RPMI8226 (cell line): ENCODE results near the gene EFNB1.

Experiments used
- DNase-seq: peaks from one replicate; pipeline ENCODE4 v3.0.0-alpha.2; 2015

The EFNB1 gene

GRCh38 chrX:68827848-68828624, 785 bp upstream of the EFNB1 start:
- DNase-seq = peak; percentile 75

- peak; percentile 29 for DNase-seq
Observed at GRCh38 chrX:68829582-68830418, 979 bp downstream of the EFNB1 start.

GRCh38 chrX:68830419-68831404, 1.9 kb downstream of the EFNB1 start:
- no peak for DNase-seq

- DNase-seq = no peak
Observed at GRCh38 chrX:68831405-68832100, 2.7 kb downstream of the EFNB1 start.

- peak; percentile 50 for DNase-seq
Observed at GRCh38 chrX:68832101-68832416, 3.2 kb downstream of the EFNB1 start.

GRCh38 chrX:68832516-68833447, 4.0 kb downstream of the EFNB1 start:
- DNase-seq = no peak

- no peak for DNase-seq
Observed at GRCh38 chrX:68833448-68833805, 4.6 kb downstream of the EFNB1 start.

- peak; percentile 51 for DNase-seq
Observed at GRCh38 chrX:68833855-68834331, 5.1 kb downstream of the EFNB1 start.

- no peak for DNase-seq
Observed at GRCh38 chrX:68834371-68835103, 5.7 kb downstream of the EFNB1 start.

GRCh38 chrX:68835104-68835442, 6.3 kb downstream of the EFNB1 start:
- no peak for DNase-seq

- no peak for DNase-seq
Observed at GRCh38 chrX:68835468-68835867, 6.6 kb downstream of the EFNB1 start.

- no peak for DNase-seq
Observed at GRCh38 chrX:68837119-68837518, 8.3 kb downstream of the EFNB1 start.

GRCh38 chrX:68838571-68838910, 9.7 kb downstream of the EFNB1 start:
- no peak for DNase-seq

- no peak for DNase-seq
Observed at GRCh38 chrX:68839771-68840170, 10.9 kb downstream of the EFNB1 start.

- no peak for DNase-seq
Observed at GRCh38 chrX:68840256-68840655, 11.4 kb downstream of the EFNB1 start.

- DNase-seq = no peak
Observed at GRCh38 chrX:68841251-68842049, 12.6 kb downstream of the EFNB1 start.

- DNase-seq = no peak
Observed at GRCh38 chrX:68842351-68842750, 13.5 kb downstream of the EFNB1 start.

GRCh38 chrX:68842781-68843581, 14.2 kb downstream of the EFNB1 start:
- DNase-seq = no peak

- no peak for DNase-seq
Observed at GRCh38 chrX:68843992-68844391, 15.2 kb downstream of the EFNB1 start.
